Measurements from ENCODE around the gene PPP3CB.
"Not testable (repeated sequence)": the region's sequence is repeated elsewhere in the genome, so short reads cannot be mapped to it uniquely, and the experiment has no call there.

PPP3CB gene

GRCh38 chr10:73416571-73416970 lies 79.3 kb downstream of the PPP3CB start:
- DNase-seq (ENCODE audit: extremely low read depth in 1 of 2, low read depth in 1 of 2), result no peak

GRCh38 chr10:73414230-73414945 lies 81.4 kb downstream of the PPP3CB start:
- no peak for DNase-seq (ENCODE audit: extremely low read depth in 1 of 2, low read depth in 1 of 2)

GRCh38 chr10:73413528-73414229 lies 82.1 kb downstream of the PPP3CB start, which contains the start of gene ANXA7:
Gene ANXA7 (minus strand): TSS chr10:73414058. CDS start chr10:73400856, 13,202 bp downstream.
- DNase-seq (ENCODE audit: extremely low read depth in 1 of 2, low read depth in 1 of 2), result peak; percentile 76 to 95

GRCh38 chr10:73413108-73413527 lies 82.7 kb downstream of the PPP3CB start:
- no peak for DNase-seq (ENCODE audit: extremely low read depth in 1 of 2, low read depth in 1 of 2)

GRCh38 chr10:73410897-73411296 lies 84.9 kb downstream of the PPP3CB start:
- no peak for DNase-seq (ENCODE audit: extremely low read depth in 1 of 2, low read depth in 1 of 2)

GRCh38 chr10:73408978-73409521 lies 86.8 kb downstream of the PPP3CB start:
- DNase-seq (ENCODE audit: extremely low read depth in 1 of 2, low read depth in 1 of 2), result no peak

GRCh38 chr10:73408061-73408460 lies 87.8 kb downstream of the PPP3CB start:
- no peak for DNase-seq (ENCODE audit: extremely low read depth in 1 of 2, low read depth in 1 of 2)

GRCh38 chr10:73407495-73407894 lies 88.3 kb downstream of the PPP3CB start:
- DNase-seq (ENCODE audit: extremely low read depth in 1 of 2, low read depth in 1 of 2), result no peak

GRCh38 chr10:73406846-73407245 lies 89.0 kb downstream of the PPP3CB start:
- DNase-seq (ENCODE audit: extremely low read depth in 1 of 2, low read depth in 1 of 2), result no peak

GRCh38 chr10:73405556-73405955 lies 90.3 kb downstream of the PPP3CB start:
- DNase-seq (ENCODE audit: extremely low read depth in 1 of 2, low read depth in 1 of 2), result no peak

- no peak for DNase-seq (ENCODE audit: extremely low read depth in 1 of 2, low read depth in 1 of 2)
Observed at GRCh38 chr10:73404690-73405089, 91.1 kb downstream of the PPP3CB start.

GRCh38 chr10:73401636-73402035 lies 94.2 kb downstream of the PPP3CB start:
- no peak for DNase-seq (ENCODE audit: extremely low read depth in 1 of 2, low read depth in 1 of 2)

- no peak for DNase-seq (ENCODE audit: extremely low read depth in 1 of 2, low read depth in 1 of 2)
Observed at GRCh38 chr10:73399063-73399462, 96.8 kb downstream of the PPP3CB start.

GRCh38 chr10:73398024-73398423 lies 97.8 kb downstream of the PPP3CB start:
- DNase-seq (ENCODE audit: extremely low read depth in 1 of 2, low read depth in 1 of 2), result no peak

GRCh38 chr10:73394325-73394724 lies 101.5 kb downstream of the PPP3CB start:
- not testable (repeated sequence) for DNase-seq (ENCODE audit: extremely low read depth in 1 of 2, low read depth in 1 of 2)

GRCh38 chr10:73388228-73388627 lies 107.6 kb downstream of the PPP3CB start:
- DNase-seq (ENCODE audit: extremely low read depth in 1 of 2, low read depth in 1 of 2), result no peak

- no peak for DNase-seq (ENCODE audit: extremely low read depth in 1 of 2, low read depth in 1 of 2)
Observed at GRCh38 chr10:73386583-73386982, 109.2 kb downstream of the PPP3CB start.
